ENCODE results near the gene AGTRAP.

DNA sequence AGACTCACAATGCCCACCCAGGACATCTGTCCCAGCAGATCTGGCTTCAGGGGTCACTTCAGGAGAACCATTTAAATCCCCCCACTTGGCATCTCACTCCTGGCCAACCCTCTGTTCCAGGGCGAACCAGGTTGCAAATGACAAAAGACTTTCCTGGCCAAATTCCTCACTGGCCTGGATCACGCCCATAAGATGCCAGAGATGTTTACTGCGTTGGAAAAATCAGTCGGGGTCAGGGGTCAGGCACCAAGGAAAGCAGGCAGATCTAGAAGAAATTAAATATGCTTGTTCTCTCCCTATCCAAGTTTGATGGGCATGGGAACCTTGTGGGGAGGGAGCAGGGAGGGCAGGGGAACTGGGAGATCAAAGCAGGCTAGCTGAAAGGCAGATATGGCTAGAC lies 14.6 kb upstream of the AGTRAP start:
- TF ChIP-seq, protein P1, sequence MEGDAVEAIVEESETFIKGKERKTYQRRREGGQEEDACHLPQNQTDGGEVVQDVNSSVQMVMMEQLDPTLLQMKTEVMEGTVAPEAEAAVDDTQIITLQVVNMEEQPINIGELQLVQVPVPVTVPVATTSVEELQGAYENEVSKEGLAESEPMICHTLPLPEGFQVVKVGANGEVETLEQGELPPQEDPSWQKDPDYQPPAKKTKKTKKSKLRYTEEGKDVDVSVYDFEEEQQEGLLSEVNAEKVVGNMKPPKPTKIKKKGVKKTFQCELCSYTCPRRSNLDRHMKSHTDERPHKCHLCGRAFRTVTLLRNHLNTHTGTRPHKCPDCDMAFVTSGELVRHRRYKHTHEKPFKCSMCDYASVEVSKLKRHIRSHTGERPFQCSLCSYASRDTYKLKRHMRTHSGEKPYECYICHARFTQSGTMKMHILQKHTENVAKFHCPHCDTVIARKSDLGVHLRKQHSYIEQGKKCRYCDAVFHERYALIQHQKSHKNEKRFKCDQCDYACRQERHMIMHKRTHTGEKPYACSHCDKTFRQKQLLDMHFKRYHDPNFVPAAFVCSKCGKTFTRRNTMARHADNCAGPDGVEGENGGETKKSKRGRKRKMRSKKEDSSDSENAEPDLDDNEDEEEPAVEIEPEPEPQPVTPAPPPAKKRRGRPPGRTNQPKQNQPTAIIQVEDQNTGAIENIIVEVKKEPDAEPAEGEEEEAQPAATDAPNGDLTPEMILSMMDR (conservative IDR thresholded peaks at IDR 0.05 in 1 of 2, IDR thresholded peaks at IDR 0.05 in 1 of 2; ENCODE audit: extremely low read depth in 1 of 2, insufficient read depth in 1 of 2, low read depth in 1 of 2, low read length in 2 of 2): no peak
- no peak for TF ChIP-seq EZH2 (IDR thresholded peaks at IDR 0.05; ENCODE audit: borderline replicate concordance, low read length)
